HT1080 (cell line): ENCODE measurements around the gene LCA5. TPM values are rescaled to one million over a fixed set of nuclear protein-coding genes. Genes with fewer than 3 reads are reported as not detected.
"Not testable (repeated sequence)": the region's sequence is repeated elsewhere in the genome, so short reads cannot be mapped to it uniquely, and the experiment has no call there.

Experiments used
- DNase-seq: peaks from one replicate; pipeline ENCODE4 v3.0.0-alpha.2; 2015; ENCODE audit warnings: low read depth
- small RNA-seq: library from RNA; depleted of rRNA; stranded (forward); fragments of <200 nt; gene quantifications from one replicate; pipeline ENCODE3, GENCODE V24; 2014
- total RNA-seq: library from RNA; depleted of rRNA; stranded (reverse); fragments of >200 nt; shearing (Covaris generic); gene quantifications from 2 replicates; pipeline ENCODE4 v1.2.3, GENCODE V29; 2014; rRNA removed

Gene LCA5
- total RNA-seq, 1 experiment from 2014 or later: 0.37 TPM

DNA sequence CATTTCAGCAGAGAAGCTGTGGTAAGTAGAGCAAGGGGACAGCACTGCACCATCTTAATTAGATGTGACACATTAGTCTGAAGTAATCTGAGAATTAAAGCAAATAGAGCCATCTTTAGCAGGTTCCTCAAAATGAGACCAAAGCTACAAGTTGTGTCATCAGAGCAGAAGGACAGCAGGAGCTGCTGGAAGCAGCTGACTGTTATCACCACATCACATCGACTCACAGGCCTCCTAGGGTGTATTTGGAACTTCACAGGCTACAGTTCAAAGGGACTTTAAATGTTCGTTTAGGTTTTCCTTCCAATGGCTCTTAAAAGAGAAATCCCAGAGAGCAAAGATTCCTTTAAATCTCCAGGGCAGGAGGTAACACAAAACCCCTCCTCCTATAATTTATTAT is 69.5 kb downstream of the LCA5 start:
- no peak for DNase-seq

DNA sequence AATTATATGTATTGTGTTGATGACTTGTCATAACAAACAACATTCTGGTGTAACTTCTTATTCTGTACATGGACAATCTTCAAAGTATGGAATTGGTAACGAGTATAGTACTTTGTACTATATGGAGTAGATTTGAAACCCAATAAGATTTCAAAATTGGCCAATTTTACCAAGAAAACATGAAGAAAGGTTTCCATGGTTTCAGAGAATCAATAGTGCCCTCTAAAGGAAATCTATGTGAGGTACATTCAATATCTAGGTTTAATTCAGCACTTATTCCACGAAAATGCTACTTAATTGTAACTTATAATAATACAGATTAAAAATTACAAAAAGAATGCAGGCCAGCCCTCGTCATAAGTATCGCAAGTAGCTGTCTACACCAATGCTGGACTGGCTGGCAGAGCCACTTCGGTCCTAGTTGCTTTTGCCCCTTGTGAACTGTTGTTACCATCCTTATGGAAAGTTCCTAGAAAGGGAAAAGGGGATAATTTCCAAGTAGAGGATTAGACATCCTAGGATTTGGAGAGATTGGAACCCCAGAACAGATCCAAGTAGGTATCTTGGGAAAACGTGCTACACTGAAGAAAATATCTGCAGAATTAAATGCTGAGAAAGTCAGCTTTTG is 70.9 kb downstream of the LCA5 start:
- no peak for DNase-seq

- DNase-seq: no peak
Observed at GRCh38 chr6:79465381-79465780, 71.8 kb downstream of the LCA5 start.

GRCh38 chr6:79463621-79464050 is 73.6 kb downstream of the LCA5 start:
- no peak for DNase-seq

- DNase-seq: peak; percentile 59
Observed at GRCh38 chr6:79461205-79461604, 76.0 kb downstream of the LCA5 start.

GRCh38 chr6:79455446-79455845 is 81.8 kb downstream of the LCA5 start:
- DNase-seq: no peak

GRCh38 chr6:79453558-79454042 is 83.6 kb downstream of the LCA5 start:
- no peak for DNase-seq

- DNase-seq: no peak
Observed at GRCh38 chr6:79450984-79451383, 86.2 kb downstream of the LCA5 start.

GRCh38 chr6:79446006-79446405 is 91.2 kb downstream of the LCA5 start:
- no peak for DNase-seq

- not testable (repeated sequence) for DNase-seq
Observed at GRCh38 chr6:79443876-79444275, 93.4 kb downstream of the LCA5 start.

DNA sequence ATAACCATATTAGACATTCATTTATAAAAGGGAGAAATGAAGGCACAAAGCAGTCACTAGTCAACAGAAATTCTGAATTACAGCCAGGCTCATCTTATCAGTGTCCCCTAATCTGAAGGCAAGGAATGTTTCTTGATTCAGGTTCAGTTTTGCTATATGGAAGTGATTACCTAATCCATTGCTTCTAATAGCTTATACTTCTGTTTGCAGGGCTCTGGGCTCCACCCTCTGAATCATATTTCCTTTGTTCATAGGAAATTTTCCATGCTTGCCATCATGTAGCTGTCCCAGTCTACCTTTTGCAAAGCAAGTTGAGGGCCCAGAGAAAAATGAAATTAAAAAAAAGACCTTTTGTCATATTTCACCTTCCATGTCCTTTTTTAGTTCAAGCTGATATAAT is 96.0 kb downstream of the LCA5 start:
- no peak for DNase-seq

DNA sequence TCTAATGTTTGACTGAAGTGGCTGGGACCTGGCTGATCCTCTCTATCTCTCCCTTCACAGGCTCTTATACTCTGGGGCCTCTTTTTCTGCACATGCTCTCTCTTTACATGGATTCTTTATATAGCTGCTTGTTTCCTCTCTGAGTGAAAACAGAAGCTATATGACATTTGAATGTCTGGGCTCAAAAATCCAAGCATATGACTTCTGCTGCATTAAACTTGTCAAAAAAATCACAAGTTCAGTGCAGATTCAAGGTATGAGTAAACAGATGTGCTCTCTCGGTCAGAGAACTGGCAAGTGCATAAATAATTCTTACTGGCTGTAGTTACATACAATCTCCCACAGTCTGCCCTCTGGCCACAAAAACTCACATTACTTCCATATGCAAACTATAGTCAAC is 96.6 kb downstream of the LCA5 start:
- no peak for DNase-seq

DNA sequence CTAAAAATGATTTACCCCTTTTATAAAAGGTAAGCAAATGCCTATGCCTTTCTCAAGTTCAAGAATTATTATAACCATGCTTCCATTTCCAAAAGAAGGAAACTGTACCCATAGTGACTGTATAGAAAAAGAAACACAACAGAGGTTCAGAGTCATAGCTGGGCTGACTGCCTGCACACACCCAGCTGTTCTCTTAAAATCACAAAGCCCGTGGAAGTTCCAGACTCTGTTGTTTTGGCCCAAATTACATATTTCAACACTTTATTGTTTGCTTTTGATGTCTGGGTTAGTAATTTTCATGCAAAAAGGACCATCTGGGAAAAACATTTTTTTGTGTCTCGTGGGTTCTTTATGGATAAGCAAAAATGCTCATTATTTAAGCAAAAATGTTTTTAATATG is 99.2 kb downstream of the LCA5 start:
- DNase-seq: no peak

GRCh38 chr6:79436241-79436640 is 101.0 kb downstream of the LCA5 start:
- DNase-seq: no peak

- no peak for DNase-seq
Observed at GRCh38 chr6:79435746-79436145, 101.5 kb downstream of the LCA5 start.

Small RNA genes within 50 kb of the gene (small RNA-seq; reads per million reads assigned to genes)
- not detected for gene DBIP1

Other genes starting within 250 kb of the LCA5 start
- 4.8 and 6.3 TPM in 2 replicates for gene SH3BGRL2, start 93.9 kb upstream of the LCA5 start, total RNA-seq